Erythroblast (primary cell): ENCODE data around the gene ASB3.

ENCODE experiments used
- GATA1 ChIP-seq: IDR thresholded peaks from 2 replicates; pipeline ENCODE4 v1.6.1; 2011; ENCODE audit warnings: low read depth, mild to moderate bottlenecking, control low read depth, low read length, moderate library complexity
- POLR2A ChIP-seq: IDR thresholded peaks from 2 replicates; pipeline ENCODE4 v1.6.1; 2011; ENCODE audit warnings: mild to moderate bottlenecking, low read length

DNA sequence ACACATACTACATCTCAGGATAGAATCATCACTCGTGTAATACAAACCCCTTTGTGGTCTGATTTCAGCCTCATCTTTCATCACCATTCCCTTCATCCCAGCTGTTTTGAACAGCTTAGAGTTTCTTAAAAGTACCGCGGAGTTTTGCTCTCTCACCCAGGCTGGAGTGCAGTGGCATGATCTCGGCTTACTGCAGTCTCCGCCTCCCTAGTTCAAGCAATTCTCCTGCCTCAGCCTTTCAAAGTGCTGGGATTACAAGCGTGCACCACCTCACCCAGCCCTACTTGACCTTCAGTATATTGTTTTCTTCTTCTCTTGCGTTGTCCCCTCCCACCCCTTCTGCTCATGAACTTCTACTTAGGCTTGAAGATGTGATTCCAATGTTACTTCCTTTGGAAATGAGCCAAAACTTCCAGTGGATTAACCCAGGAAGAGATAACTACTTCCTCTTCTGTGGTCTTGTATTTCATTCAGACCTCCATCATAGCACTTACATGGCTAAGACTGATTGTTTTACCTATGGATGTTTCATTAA lies 15.9 kb upstream of the ASB3 start:
- TF ChIP-seq POLR2A: no peak
- no peak for TF ChIP-seq GATA1
